Cardiac septum (tissue), 1 donor: Measurements from ENCODE around the gene GLB1L. TPM values are rescaled to one million over a fixed set of nuclear protein-coding genes. Genes with fewer than 3 reads are reported as not detected.

ENCODE experiments used
- DNase-seq: peaks from one replicate; pipeline ENCODE4 v3.0.0-alpha.2; 2020; ENCODE audit warnings: low spot score
- intact Hi-C: fragments of 100-400 bp; cut with DNase I; formaldehyde crosslinking; loops from one replicate; pipeline ENCODE4 v1.14.0; 2022
- total RNA-seq: library from RNA; stranded (reverse); fragmentation: NEBNext Ultra II Directional; extraction: Animal tissue kit (Norgen Biotek cat#: 25700); gene quantifications from one replicate; pipeline ENCODE4 v1.2.1, GENCODE V29; 2021
- donor health status: DM: no; HTN: no; CAD: no.

The GLB1L gene
- total RNA-seq, 1 donor from 2014 or later = 2.0 TPM

- DNase-seq = peak; percentile 68
- intact Hi-C loops = loop anchor here (5.0 kb wide), 1 partner anchor 104 kb away; the partner anchor contains the start of gene DNPEP
Observed at GRCh38 chr2:219282943-219283581, 37.8 kb upstream of the GLB1L start.

- intact Hi-C loops = loop anchor here (5.0 kb wide), 1 partner anchor 105 kb away; the partner anchor contains the start of gene DNPEP
- DNase-seq = peak; percentile 17
Observed at GRCh38 chr2:219282375-219282774, 37.1 kb upstream of the GLB1L start.

DNA sequence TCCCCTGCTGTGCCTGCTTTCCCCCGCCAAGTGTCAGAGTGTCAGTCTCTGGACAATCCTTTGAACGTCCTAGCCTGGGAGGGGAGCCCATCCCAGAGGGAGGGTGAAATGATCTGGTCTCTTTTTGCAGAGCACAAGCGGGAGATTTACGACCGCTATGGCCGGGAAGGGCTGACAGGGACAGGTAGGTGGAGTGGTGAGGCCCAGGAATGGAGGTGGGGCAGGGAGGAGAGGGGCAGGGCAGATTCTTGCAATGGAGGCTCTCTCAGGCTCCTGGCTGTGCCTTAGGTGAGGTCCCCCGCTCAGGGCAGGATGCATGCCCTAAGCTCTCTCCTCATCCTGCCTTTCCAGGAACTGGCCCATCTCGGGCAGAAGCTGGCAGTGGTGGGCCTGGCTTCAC lies 36.3 kb upstream of the GLB1L start:
- intact Hi-C loops = loop anchor here (5.0 kb wide), 1 partner anchor 106 kb away; the partner anchor contains the start of gene DNPEP
- DNase-seq = no peak

- intact Hi-C loops = loop anchor here (5.0 kb wide), 1 partner anchor 107 kb away; the partner anchor contains the start of gene DNPEP
- DNase-seq = no peak
Observed at GRCh38 chr2:219280651-219281050, 35.4 kb upstream of the GLB1L start.

GRCh38 chr2:219279916-219280516 lies 34.8 kb upstream of the GLB1L start:
- DNase-seq = no peak
- intact Hi-C loops = loop anchor here (1.0 to 5.0 kb wide), 3 partner anchors 27 to 107 kb away; partner anchors contain the start of genes DNPEP, TUBA4A and TUBA4B

- intact Hi-C loops = loop anchor here (1.0 to 2.0 kb wide), 2 partner anchors 27 to 102 kb away; partner anchors contain the start of genes TUBA4A and TUBA4B
- peak; percentile 100 for DNase-seq
Observed at GRCh38 chr2:219279151-219279915, 34.1 kb upstream of the GLB1L start, which contains the start of gene DNAJB2. DNAJB2 (plus strand) TSS chr2:219279366; CDS start chr2:219279834, 468 bp downstream.

DNA sequence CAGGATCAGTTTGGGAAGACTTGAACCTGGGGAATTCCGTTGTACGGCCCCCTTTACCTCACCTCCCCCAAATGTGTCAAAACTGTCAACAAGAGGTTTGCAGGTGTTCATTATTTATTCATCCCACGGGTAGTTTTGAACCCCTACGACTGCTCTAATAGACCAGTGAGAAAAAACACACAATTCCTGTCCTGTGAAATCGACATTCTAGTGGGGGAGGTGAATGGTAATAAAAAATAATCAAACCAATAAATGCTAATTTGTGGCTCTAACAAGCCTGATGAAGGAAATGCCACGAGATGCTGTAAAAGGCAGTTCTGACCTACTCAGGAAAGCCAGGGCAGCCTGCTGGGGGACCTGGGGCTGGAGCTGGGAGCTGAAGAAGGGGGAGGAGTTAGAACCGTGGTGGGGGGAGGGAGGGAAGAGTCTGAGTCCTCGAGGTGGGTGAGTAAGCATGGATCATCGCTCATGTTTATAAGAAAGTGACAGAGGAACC lies 33.5 kb upstream of the GLB1L start:
- intact Hi-C loops = loop anchor here (1.0 to 2.0 kb wide), 2 partner anchors 26 to 101 kb away; partner anchors contain the start of genes TUBA4A and TUBA4B
- no peak for DNase-seq

DNA sequence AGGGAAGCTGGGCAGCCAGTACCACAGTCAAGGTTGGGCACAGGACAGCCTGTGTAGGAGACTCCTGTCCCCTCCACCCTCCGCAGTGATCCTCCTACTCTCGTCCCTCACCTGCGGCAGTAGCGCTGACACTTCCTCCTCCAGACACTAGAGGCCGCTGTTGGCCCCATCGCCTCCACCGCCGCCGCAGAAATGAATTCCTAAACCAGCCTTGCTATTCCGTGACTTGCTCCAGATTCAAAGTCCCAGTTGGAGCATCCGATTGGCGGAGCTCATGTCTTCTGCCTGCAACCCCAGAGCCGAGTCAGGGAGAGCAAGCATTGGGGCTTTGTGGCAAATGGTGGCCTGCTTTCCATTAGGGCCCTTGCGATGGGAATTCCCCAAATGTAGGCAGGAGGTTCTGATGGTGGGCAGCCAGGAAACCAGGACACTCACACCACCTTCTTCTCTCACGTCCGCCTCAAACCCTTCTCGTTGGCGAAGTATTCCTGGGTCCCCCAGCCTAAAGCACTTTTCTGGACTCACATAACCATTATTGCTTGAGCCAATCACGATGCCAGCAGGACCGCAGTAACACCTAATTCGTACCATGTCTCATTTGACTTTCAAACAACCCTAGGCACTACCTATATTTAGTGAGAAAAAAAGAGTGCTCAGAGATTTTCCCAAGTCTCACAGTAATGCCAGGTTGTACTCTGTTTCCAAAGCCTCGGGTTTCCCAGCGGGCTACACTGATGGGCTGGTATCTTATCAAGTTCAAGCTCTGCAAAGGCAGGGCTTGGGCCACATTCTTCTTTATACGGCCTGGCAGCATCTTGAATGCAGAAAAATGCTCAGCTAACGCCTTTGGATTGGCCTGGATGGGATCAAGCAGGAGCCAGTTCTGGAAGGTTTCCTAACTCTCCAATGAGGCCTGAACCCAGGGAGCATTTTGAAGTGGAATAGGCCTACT lies 32.7 kb upstream of the GLB1L start:
- DNase-seq = peak; percentile 94
- intact Hi-C loops = loop anchor here (1.0 to 2.0 kb wide), 2 partner anchors 16 to 25 kb away; partner anchors contain the start of genes TUBA4A and TUBA4B

DNA sequence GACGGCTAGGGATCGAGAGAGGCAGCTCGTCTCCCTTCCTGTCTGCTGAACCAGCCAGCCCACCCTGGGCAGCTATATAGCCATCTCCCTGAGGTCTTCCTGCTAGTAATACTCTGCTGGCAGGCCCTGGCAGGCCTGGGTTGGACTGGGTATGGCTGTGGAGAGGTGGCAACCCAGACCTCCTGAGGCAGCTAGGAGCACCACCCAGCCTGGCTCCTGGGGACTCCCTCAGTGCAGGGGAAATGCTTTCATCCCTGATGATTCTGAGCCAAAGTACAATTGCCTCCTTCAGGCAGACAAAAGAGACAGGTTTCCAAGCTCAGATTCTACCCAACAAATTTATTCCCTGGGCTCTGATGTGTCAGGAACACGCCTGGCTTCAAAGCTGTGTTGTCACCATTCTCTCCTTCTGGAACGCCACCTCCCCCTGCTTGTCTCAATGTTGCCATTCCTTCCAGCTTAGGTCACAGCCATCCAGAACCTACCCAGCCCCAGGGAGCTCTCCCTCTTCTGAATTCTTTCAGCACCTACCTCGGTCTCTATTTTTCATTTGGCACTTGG lies 29.2 kb upstream of the GLB1L start:
- DNase-seq = no peak
- intact Hi-C loops = no loop called here

GRCh38 chr2:219273937-219274336 lies 28.7 kb upstream of the GLB1L start:
- DNase-seq = no peak
- intact Hi-C loops = no loop called here

- DNase-seq = no peak
- intact Hi-C loops = no loop called here
Observed at GRCh38 chr2:219272995-219273394, 27.8 kb upstream of the GLB1L start.

- intact Hi-C loops = no loop called here
- no peak for DNase-seq
Observed at GRCh38 chr2:219272356-219272755, 27.1 kb upstream of the GLB1L start.

DNA sequence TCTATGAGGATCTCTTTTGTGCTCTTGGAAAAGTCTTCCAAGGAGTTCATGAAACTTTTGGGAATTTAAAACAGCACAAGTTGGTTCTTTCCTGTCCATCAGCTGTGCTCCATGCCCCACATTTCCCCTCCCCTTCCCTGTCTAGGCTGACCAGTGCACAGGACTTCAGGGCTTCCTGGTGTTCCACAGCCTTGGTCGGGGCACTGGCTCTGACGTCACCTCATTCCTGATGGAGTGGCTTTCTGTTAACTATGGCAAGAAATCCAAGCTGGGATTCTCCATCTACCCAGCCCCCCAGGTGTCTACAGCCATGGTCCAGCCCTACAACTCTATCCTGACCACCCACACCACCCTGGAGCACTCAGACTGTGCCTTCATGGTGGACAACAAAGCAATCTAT lies 25.8 kb upstream of the GLB1L start:
- intact Hi-C loops = no loop called here
- no peak for DNase-seq

DNA sequence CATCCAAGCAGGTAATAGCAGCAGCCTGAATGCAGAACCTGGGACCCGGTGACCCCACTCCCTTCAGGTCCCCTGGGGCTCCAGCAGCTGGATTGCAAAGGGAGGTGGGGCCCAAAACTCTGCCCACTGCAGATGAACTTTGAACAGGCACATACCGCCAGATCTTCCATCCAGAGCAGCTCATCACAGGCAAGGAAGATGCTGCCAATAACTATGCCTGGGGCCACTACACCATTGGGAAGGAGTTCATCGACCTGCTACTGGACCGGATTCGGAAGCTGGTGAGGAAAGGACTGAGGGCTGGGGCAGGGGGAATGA lies 24.8 kb upstream of the GLB1L start:
- no peak for DNase-seq
- intact Hi-C loops = no loop called here

DNA sequence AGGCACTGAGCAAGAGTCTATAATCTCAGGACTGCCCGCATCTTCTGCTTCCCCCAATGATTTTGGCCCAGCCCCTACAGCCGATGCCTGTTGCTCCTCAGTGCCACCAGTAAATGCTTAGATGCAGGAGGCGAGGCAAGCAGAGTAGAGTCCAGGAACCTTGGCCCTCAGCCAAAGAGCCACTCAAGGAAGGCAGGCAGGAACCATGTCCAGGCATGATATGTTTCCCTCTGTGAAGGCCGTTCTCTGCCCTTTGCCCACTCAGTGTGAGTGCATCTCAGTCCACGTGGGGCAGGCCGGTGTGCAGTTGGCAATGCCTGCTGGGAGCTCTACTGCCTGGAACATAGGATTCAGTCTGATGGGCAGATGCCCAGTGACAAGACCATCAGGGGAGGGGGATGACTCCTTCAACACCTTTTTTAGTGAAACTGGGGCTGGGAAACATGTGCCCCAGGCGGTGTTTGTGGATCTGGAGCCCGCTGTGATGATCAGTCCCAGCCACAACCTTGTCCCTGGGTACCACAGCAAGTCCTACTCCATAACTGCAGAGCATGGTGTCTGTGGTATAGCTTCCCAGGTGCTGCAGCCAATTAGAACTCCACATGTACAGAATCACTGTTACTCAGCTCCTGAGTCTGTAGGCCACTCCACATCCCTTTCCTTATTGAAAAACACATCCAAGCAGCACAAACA lies 24.3 kb upstream of the GLB1L start:
- no peak for DNase-seq
- intact Hi-C loops = loop anchor here (5.0 kb wide), 1 partner anchor 38 kb away; the partner anchor contains the start of gene PTPRN

- no peak for DNase-seq
- intact Hi-C loops = loop anchor here (5.0 kb wide), 1 partner anchor 39 kb away; the partner anchor contains the start of gene PTPRN
Observed at GRCh38 chr2:219268294-219268693, 23.1 kb upstream of the GLB1L start.

DNA sequence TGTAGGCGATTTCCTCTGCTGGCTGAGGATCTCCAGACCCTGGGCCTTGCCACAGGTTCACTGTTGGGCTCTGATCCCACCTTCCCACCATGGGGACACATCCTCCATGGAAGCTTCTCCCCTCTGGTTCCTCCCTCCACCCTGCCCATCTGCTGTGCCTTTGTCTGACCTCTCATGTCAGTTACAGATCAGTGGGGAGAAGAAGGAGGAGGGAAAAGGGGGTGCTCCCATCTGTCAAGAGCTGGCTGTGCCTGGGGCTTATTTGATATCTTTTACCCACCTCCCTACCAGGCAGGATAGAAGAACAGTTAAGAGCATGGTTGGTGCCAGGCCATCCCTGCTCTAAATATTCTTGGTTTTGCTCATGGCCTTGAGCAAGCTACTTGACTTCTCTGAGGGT lies 21.6 kb upstream of the GLB1L start:
- intact Hi-C loops = loop anchor here (5.0 kb wide), 1 partner anchor 40 kb away; the partner anchor contains the start of gene PTPRN

DNA sequence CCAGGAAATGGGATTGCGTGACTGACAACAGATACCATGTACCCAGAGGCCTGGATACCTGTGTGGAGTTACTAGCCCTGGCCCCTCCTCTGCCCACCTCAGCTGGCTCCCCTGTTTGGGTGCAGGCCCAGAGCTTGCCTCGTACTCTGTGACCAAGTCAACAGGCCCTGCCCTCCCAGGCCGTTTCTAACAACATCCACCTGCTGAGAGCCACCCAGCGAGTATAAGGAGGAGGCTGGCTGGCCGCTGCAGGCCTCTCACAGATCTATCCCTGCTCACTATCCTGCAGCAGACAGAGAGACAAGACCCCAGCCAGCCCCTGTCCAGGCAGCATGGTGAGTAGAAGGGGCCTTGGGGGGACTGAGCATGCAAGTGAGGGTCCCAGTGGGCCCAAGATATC lies 21.0 kb upstream of the GLB1L start:
- DNase-seq = no peak
- intact Hi-C loops = loop anchor here (5.0 kb wide), 1 partner anchor 41 kb away; the partner anchor contains the start of gene PTPRN

More for the DNA sequence above, 21.6 kb upstream of the GLB1L start:
- no peak for DNase-seq
